PC-9 (cell line): ENCODE measurements around the gene PRR30.

Source experiments
- EZH2 ChIP-seq: fragments of 200-600 bp; sonication (generic); IDR thresholded peaks from 2 replicates; pipeline ENCODE4 v1.8.0; 2017; ENCODE audit warnings: antibody characterized with exemption, low read depth
- TF ChIP-seq, protein P1 (sequence below): fragments of 200-600 bp; sonication (generic); conservative IDR thresholded peaks from 2 replicates; pipeline ENCODE4 v1.6.1; 2017; ENCODE audit warnings: mixed run types, antibody characterized with exemption, mild to moderate bottlenecking, moderate library complexity

- TF ChIP-seq, protein P1, sequence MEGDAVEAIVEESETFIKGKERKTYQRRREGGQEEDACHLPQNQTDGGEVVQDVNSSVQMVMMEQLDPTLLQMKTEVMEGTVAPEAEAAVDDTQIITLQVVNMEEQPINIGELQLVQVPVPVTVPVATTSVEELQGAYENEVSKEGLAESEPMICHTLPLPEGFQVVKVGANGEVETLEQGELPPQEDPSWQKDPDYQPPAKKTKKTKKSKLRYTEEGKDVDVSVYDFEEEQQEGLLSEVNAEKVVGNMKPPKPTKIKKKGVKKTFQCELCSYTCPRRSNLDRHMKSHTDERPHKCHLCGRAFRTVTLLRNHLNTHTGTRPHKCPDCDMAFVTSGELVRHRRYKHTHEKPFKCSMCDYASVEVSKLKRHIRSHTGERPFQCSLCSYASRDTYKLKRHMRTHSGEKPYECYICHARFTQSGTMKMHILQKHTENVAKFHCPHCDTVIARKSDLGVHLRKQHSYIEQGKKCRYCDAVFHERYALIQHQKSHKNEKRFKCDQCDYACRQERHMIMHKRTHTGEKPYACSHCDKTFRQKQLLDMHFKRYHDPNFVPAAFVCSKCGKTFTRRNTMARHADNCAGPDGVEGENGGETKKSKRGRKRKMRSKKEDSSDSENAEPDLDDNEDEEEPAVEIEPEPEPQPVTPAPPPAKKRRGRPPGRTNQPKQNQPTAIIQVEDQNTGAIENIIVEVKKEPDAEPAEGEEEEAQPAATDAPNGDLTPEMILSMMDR: no peak
- TF ChIP-seq EZH2: no peak
Observed at GRCh38 chr2:27135478-27135955, 3.7 kb downstream of the PRR30 start.
